GM19023 (cell line): Measurements from ENCODE around the gene IL16.
"Not testable (repeated sequence)": the region's sequence is repeated elsewhere in the genome, so short reads cannot be mapped to it uniquely, and the experiment has no call there.

ENCODE experiments used
- ATAC-seq: cut with Tn5 transposase; IDR thresholded peaks from one replicate; pipeline ENCODE4 v1.9.1; 2021; ENCODE audit warnings: mild to moderate bottlenecking, moderate library complexity; ENCODE audit not compliant: unreplicated experiment

Gene IL16

GRCh38 chr15:81199031-81199779 lies 2.5 kb downstream of the IL16 start:
- no peak for ATAC-seq

- ATAC-seq, result no peak
Measured at GRCh38 chr15:81206018-81206417, 9.3 kb downstream of the IL16 start.

- ATAC-seq, result not testable (repeated sequence)
Measured at GRCh38 chr15:81207987-81208386, 11.3 kb downstream of the IL16 start.

- ATAC-seq, result no peak
Measured at GRCh38 chr15:81209635-81210034, 13.0 kb downstream of the IL16 start.

- no peak for ATAC-seq
Measured at GRCh38 chr15:81211376-81211775, 14.7 kb downstream of the IL16 start.

- ATAC-seq, result no peak
Measured at GRCh38 chr15:81213982-81214381, 17.3 kb downstream of the IL16 start.

GRCh38 chr15:81215531-81215930 lies 18.9 kb downstream of the IL16 start:
- ATAC-seq, result no peak

GRCh38 chr15:81215983-81216382 lies 19.3 kb downstream of the IL16 start:
- ATAC-seq, result no peak

GRCh38 chr15:81216422-81216821 lies 19.7 kb downstream of the IL16 start:
- no peak for ATAC-seq

GRCh38 chr15:81221449-81221848 lies 24.8 kb downstream of the IL16 start:
- no peak for ATAC-seq

GRCh38 chr15:81222007-81222406 lies 25.3 kb downstream of the IL16 start:
- no peak for ATAC-seq

GRCh38 chr15:81223346-81223971 lies 26.8 kb downstream of the IL16 start:
- ATAC-seq, result no peak

- no peak for ATAC-seq
Measured at GRCh38 chr15:81224232-81224631, 27.6 kb downstream of the IL16 start.

- ATAC-seq, result no peak
Measured at GRCh38 chr15:81225161-81225671, 28.5 kb downstream of the IL16 start.

GRCh38 chr15:81227716-81228115 lies 31.0 kb downstream of the IL16 start:
- no peak for ATAC-seq

- no peak for ATAC-seq
Measured at GRCh38 chr15:81229586-81229985, 32.9 kb downstream of the IL16 start.

- no peak for ATAC-seq
Measured at GRCh38 chr15:81235276-81236123, 38.8 kb downstream of the IL16 start.

GRCh38 chr15:81239190-81239589 lies 42.5 kb downstream of the IL16 start:
- no peak for ATAC-seq

- no peak for ATAC-seq
Measured at GRCh38 chr15:81242778-81243177, 46.1 kb downstream of the IL16 start.

- ATAC-seq, result no peak
Measured at GRCh38 chr15:81244306-81244705, 47.6 kb downstream of the IL16 start.

GRCh38 chr15:81253846-81254245 lies 57.2 kb downstream of the IL16 start:
- ATAC-seq, result no peak
